Epidermal melanocyte (primary cell): ENCODE results near the gene CTXN1.
A peak's percentile ranks its signal among the peaks of the same experiment; 100 is the strongest.
"Not testable (repeated sequence)": the region's sequence is repeated elsewhere in the genome, so short reads cannot be mapped to it uniquely, and the experiment has no call there.

Experiments used
- DNase-seq: peaks from one replicate; pipeline ENCODE4 v3.0.0; 2011; ENCODE audit warnings: low spot score; ENCODE audit not compliant: insufficient read length

The CTXN1 gene

DNA sequence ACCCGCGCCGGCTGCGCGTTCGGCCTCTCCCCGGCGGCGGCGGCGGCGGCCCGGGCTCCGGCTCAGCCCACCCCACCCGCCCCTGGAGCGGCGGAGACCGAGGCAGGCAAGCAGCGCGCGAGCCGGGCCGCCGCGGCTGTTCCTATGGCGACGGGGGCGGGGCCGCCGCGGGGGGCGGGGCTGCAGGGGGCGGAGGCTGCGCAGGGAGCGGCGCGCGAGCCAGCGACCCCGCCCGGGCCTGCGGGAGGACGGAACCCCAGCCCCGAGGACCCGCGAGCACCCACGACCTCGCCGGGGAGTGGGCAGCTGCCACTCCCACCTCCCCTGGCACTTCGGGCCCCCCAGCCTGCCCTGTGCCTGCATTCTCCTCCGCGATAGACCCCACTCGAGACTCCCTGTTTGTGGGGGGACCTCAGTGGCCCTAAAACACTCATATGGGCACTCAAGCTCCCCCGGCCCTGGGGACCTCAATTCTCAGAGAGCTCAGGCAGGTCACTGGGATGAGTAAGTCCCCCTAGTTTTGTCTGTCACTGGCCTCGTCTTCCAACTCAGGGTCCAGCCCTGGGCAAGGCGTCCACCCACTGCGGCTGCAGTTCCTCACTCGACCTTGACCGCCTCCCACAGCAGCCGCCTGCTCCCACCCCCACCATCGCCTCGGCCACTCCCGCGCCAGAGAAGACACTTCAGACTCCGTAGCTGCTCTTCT, at the start of gene CTXN1:
Gene CTXN1 (minus strand): TSS at position 115 of the 706 bp plus-strand sequence. CDS start 597 bp downstream, outside the sequence.
- DNase-seq, result peak; percentile 69

DNA sequence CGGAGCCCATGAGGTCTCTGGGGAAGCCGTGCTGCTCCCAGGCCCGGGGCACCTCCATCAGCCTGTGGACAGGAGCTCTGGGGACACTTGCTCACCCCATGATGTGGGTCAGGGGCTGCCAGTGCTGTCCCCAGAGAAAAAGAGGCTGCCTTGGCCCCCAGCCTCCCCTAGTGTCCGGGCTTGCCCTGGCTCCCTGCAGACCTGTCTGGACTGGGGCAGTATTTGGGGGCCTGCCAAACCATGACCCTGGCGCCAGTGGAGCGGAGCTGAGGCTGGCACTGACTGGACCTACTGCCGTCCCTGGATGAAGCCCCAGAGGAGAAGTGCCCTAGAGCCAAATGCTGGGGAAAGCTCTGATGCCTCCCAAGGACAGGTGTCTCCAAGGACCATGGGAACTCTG, 49.1 kb upstream of the CTXN1 start:
- DNase-seq, result no peak

DNA sequence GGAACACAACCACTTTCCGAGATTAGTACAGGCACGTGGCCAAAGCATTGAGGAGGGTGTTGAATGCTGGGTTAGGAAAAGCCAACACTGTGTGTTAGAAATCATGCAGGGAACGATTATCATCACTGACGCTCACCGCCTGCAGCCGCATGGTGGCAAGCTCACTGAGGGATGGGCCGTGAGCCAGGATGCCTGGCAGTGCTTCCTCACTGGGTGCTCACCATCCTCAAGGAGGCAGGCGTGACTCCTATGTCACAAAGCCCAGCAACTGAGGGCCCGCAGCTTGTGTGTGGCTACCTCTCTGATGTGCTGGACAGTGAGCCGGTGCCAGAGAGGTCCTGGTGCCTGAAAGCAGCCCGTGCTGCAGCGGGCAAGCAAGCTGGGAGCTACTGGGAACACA, 47.9 kb upstream of the CTXN1 start:
- DNase-seq, result no peak

DNA sequence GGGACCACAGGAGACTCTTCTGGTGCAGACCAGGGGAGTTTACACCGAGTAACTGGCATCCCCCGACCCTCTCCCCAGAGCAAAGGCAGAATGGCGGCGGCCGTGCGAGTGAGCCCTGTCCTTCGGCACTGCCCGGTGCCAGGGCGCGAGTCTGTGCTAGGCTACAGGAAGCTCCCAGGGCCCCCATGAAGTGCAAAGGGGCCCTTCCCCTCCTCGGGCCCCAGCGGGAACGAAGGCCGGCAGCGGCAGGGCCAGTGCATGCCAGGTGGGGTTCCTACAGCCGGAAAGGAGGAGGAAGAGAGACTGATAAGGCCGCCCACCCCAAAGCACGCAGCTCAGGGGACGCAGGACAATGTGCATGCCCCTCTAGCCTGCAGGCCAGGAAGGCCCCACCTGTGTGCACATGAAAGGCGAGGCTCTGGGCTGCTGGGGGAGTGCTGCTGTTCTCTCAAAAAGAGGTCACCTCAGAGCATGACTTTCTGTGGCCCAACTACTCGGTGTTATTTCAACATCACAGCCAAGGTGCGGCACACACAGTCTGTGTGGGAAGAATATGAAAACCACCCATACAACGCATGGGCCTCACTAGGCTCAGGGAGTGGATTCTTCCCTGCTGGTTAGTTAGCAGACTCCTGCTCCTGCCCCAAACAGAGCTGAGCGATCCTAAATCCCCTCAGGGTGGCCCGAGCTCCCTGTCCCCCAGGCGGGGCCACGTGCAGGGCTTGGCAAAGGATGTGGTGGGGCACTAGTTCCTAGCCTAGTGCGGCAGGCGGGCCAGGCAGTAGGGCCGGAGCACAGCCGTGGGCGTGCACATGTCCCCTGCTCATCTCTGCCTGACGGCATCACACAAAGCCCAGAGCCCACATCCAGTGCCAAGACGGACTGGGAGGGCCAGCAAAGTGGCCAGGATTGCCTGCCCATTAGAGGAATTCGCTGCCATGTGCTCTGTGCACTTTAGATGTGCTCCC, 45.9 kb upstream of the CTXN1 start:
- DNase-seq, result no peak

DNA sequence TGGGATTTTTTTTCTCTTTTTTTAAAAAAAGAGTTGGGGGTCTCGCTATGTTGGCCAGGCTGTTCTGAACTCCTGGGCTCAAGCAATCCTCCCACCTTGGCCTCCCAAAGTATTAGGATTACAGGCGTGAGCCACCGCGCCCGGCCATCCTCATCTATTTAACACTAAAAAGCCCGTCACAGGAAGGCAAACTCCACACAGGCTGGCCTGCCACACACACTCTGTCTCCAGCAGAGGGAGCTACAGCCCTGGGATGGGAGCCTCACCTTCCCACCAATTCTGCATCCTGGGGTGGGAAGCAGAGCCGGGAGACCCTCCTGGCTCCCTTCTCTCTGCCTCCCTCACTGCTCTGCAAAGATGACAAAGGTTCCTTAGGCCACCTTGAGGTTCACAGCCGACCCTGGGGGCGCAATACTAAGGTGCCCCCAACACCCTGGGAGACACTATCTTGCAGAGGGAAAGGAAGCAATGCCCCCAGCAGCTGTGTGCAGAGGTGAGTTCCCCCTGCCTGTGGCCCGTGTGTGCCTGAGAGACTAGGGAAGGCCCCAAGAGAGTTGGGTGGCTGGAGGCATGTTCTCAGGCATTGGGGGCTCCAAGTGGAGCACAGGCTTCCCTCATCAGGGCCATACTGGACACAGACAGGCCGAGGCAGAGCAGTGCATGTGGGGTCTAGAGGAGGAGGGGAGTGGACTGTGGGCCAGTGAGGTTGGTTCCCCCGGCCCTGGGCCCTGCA, 44.9 kb upstream of the CTXN1 start:
- DNase-seq, result no peak

DNA sequence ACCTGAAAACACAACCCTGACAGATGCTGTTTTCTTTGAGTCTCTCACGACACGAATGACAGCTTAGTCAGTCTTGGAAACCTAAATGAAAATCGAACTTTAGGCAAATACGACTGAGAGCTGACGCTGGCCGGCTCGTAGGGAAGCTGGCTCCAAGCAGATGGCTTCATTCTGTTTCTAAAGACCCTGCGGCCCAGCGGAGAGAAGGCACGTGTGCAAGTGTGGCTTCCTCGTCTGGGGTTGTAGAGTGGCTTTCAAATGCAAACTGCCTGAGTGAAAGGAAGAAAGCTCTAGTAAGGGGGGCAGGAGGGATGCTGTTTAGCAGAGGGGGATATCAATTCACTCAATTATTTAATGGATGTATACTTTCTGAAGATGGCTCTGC, 43.6 kb upstream of the CTXN1 start:
- no peak for DNase-seq

DNA sequence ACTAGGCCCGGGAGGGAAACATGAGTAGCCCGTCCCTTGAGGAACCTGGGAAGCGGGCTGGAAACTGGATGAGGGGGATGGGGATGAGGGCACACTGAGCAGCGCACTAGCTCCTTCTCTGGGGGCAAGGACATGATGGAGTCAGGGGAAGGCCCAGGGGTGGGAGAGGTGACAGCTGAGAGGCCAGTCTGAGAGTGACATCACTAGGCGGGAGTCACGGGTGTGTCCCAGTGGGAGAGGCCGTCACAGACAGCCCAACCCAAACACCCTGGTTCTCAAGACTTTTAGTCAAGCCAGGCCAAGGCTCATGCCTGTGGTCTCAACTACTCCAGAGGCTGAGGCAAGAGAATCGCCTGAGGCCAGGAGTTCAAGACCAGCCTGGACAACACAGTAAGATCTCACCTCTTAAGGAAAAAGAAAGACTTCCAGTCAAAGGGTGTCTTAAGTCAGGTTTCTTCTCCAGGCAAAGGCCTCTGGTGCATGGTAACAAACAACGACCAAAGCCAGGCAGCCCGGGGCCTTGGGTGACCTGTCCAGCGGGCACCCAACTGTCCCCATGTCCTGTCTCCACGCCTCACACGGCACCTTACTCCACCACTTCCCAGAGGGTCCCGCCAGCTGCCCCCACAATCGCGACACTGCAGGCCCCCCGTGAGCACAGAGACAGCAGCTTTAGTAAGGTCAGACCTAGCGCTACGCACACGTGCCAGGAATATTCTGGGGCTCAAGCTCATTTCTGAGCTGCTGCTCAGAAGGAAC, 43.0 kb upstream of the CTXN1 start:
- no peak for DNase-seq

DNA sequence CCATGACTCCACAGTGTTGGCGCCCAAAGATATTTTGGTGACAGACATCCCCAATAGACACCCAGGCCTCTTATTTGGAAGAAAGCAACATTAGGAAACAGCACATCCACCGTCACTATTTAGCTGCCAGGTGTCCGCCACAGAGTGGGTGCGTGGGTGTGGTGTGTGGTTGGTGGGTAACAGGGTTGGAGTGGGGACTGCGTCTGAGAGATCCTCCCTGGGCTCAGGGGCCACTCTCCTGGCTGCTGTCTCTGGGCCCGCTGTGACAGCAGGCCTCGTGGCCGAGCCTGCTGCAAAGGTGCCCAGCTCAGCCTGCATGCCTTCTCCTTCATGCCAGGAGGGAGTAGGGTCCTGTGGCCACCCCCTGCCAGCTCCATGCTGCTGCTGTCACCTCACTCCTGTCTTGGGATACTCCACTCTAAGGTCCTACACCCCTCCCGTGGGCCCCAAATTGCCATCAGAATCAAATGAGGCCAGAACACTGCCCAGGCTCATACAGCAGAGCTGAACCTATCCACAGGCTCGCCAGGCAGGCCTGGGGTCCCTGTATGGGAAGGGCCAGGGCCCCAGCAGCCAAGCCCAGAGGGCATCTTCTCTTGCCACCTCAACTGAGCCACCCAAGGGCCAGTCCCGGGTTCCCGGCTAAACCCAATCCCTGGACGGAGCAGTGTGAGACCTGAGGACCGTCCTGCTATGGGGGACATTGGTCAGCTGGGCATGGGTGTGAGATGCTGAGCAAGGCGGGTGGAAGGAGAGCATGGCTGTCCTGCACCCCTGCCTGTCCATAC, 42.3 kb upstream of the CTXN1 start:
- DNase-seq, result no peak

DNA sequence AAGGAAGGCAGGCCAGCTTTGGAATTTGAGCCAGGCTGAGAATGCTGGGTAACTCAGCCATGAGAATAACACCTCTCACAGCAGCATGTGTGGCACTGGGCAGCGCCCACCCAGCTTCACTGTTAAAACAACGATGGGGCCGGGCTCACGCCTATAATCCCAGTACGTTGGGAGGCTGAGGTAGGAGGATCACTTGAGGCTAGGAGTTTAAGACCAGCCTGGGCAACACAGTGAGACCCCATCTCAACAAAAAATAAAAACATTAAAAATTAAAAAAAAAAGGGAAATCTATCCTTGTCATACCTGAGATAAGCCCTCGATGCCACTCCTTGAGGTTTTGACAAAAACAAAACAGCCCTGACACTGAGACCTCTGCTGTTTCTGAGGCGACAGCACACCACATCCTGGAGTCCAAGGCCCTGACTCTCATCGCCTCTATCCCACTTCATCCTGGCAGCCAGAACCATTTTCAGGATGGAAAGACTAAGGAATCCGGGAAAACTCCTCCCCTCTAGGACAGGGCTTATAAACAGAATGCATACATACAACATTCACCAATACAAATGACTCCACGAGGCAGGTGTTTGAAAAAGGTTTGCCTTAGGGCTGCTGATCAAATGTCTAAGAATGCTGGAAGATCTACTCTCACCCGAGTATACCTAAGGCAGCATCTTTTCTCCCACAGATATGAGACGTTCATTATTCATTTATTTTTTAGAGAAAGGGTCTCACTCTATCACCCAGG, 40.2 kb upstream of the CTXN1 start:
- DNase-seq, result no peak

DNA sequence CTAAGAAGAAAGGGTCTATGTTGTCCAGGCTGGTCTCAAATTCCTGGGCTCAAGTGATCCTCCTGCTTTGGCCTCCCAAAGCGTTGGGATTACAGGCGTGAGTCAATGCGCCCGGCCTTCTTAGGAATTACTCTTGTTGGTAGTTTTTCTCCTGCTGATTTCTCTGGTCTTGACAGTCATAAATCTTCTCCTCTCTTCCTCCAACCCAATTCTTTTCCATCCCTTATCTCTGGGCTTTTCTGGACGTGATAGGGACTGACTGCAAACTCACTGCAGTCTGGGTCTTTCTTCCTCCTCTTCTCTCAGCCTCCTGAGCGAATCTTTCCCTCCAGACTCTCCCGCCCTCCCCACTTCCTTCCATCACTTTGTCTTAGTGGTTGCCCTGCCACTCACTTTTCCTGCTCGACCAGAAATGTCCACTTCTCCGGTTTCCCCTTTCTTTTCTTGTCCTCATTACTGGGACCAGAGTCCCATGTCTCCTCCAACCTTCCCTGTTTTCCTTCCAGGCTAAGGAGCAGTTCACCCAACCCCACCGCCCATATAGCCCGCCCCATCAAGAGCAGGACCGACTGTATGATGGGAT, 39.4 kb upstream of the CTXN1 start:
- DNase-seq, result no peak

DNA sequence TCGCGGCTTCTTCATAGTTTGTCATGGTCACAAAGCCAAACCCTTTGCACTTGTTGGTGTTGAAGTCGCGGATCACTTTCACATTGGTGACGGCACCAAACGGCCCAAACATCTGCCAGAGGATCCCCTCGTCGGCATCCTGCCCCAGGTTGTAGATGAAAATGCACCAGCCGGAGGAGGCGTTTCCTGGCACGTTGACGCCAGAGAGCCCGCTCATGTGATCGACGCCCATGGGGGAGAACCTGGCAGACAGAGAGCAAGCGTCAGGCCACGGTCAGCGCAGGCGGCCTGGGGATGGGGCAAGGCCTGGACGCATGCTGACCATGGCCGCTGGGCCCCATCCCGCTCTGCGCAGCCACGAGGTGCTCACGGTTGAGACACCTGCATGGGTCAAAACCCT, 37.6 kb upstream of the CTXN1 start:
- DNase-seq, result no peak

DNA sequence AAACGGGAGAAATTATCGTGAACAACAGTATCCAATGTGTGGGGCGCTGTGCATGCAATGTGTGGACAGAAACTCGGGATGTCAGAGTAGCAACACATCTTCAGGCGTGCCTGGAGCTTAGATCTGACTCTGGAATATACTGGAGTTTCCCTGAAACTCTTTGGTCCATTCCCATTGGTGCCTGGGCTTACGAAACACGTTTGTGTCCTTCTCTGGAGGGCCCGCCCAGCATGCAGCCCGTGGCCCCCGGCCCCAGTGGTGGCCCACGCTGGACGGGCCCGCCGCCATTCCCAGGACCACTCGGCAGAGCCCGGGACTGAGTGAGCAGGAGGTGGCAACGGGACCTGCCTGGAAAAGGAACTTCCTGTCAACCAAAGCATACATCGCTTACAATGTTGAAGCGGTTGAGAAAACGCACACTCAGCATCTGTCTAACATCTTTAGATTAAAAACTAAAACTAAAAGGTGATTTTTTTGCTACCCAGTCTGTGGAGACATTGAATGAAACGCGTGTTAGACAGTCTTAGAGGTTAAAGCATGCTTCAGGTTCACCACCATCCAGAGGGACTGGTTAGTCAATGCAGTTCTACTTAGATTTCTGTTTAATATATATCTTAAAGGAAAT, 36.8 kb upstream of the CTXN1 start:
- no peak for DNase-seq

DNA sequence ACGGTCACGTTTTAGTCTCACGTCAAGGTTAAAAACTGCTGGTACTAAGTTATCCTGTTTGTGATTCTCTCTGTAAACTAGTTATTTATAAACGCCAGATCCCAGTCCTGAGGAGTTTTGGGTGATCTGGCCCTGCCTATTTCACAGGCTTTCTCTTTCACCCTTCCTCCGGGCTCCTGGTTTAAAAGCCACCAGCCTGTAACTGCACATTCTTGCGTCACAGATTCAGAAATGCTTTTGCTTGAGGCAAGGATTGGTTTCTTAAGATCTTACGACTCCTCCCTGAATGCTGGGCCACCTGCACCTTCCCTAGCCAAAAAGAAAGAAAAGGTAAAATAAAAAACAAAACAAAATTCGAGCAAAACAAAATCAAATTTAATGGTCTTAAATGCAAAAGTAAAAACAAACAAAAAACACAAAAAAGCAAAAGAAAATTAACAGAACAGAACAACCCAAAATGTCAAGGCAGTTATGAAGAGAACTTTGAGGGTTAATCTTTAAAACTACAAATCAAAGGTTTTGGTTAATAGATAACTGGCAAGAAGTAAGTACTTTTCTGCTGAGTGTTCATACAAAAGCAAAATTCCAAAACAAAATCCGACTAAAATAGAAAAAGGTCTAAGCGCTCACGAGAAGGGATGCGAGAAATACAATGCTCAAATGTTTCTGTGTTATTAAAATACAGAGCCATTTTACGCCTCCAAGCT, 36.1 kb upstream of the CTXN1 start:
- DNase-seq, result no peak

DNA sequence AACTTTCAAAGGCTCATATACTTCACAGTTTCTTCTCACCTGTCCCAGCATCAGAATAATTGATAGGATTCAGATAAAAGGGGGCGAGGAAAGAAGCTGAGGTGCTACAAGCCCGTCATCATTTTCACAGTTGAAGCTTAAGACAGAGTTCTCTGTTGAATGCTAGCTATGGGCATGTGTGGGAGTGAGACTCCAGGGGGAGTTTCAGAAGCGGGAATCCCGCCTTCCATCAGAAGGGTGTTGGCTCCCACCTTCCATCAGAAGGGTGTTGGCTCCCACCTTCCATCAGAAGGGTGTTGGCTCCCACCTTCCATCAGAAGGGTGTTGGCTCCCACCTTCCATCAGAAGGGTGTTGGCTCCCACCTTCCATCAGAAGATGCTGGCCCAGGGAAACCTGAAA, 35.1 kb upstream of the CTXN1 start:
- not testable (repeated sequence) for DNase-seq

DNA sequence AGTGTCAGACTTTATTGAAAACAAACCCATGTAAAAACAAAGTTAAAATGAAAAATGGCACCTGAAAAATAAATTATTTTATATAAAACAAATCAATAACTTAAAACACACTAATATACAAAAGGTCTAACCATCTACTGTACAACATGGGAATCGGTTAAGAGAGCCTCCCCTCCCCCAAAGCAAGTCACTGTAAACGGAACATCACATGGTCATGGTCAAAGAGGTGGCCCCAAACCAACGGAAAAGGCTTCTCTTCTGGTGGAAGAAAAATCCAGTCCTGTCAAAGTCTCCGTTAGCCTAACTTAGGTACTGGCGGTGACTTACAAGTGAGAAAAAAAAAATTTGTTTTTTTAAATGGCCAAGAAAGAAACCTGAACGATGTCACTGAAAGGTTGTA, 33.3 kb upstream of the CTXN1 start:
- DNase-seq, result no peak

DNA sequence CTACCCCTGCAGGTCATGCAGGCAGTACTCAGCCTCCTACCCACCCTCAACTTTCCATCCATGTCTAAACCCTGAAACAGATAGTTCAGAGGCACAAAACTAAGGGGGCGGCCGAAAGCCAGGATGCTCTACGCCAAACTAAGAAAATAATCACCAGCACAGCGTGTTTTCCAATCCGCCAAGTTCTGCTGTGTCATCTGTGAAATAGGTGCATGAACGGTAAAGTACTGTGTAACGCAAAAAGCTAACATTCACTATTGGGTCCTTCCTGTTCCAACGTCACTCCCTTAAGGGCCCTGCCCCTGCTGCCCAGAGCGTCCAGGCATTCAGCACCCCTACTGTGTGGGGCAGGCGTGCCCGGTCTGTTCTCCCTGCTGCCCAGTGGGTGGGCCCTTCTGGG, 29.8 kb upstream of the CTXN1 start:
- no peak for DNase-seq

DNA sequence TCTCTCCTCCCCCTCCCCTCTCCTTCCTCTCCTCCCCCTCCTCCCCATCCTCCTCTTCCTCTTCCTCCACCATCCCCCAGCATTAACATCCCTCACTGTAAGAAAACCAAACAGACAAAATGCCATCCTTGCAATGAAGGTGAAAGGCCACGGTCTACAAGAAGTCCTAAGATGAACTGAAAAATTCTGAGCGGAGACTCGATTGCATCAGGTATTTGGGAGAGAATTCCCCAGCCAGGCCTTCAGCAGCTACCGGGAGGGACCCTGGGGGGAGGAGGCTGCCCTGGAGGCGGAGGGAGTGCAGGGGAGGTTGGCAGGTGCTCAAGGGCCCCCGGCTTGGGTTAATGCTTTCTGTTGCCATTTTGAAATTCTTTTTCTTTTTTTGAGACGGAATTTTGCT, 27.6 kb upstream of the CTXN1 start:
- DNase-seq, result no peak

DNA sequence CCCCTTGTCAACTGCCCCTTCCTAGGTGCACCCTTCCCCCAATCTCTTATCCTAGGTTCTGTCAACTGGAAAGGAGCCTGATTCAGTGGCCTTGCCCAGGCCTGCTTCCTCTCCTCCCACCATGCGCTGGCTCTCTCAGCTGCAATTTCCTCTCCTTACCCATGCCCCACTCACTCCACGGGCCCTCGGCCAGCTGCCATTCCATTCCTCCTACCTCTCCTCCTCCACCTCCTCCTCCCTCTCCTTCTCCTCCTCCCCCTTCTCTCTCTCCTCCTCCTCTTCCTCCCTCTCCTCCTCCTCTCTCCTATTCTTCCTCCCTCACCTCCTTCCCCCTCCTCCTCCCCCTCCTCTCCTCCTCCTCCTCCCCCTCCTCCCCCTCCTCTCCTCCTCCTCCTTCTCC, 27.1 kb upstream of the CTXN1 start:
- DNase-seq, result no peak
